SK-N-MC (cell line): ENCODE measurements around the gene TANC1.

Experiments used
- DNase-seq: peaks from one replicate; pipeline ENCODE4 v3.0.0-alpha.2; 2011; ENCODE audit warnings: low read depth, low spot score
- H3K27ac ChIP-seq: fragments of 200-600 bp; sonication (generic); 2 replicates; pipeline ENCODE4 v1.5.1; 2016; ENCODE audit warnings: mixed run types
- H3K36me3 ChIP-seq: fragments of 200-600 bp; sonication (generic); 2 replicates; pipeline ENCODE4 v1.6.1; 2017; ENCODE audit warnings: antibody characterized with exemption, low read length, mixed read lengths; ENCODE audit not compliant: insufficient read depth
- H3K4me3 ChIP-seq: fragments of 200-600 bp; sonication (generic); 2 replicates; pipeline ENCODE4 v1.5.1; 2016
- H3K9ac ChIP-seq: fragments of 200-600 bp; sonication (generic); 2 replicates; pipeline ENCODE4 v1.8.0; 2017; ENCODE audit warnings: mixed run types, mixed read lengths; ENCODE audit not compliant: insufficient read length
- H3K9me3 ChIP-seq: fragments of 200-600 bp; sonication (generic); 2 replicates; pipeline ENCODE4 v1.6.1; 2017; ENCODE audit warnings: low read depth, mild to moderate bottlenecking, antibody characterized with exemption, low read length, moderate library complexity, mixed read lengths
- EZH2 ChIP-seq: fragments of 200-600 bp; sonication (generic); IDR thresholded peaks from one replicate; pipeline ENCODE4 v1.6.1; 2017; ENCODE audit warnings: antibody characterized with exemption
- FOXP2 ChIP-seq: optimal IDR thresholded peaks from 2 replicates; pipeline ENCODE3; 2011; ENCODE audit warnings: mild to moderate bottlenecking, moderate library complexity; ENCODE audit not compliant: insufficient read depth; ENCODE audit errors: extremely low read length, control extremely low read depth
- POLR2AphosphoS5 ChIP-seq: IDR thresholded peaks from 2 replicates; pipeline ENCODE4 v1.6.1; 2012; ENCODE audit warnings: mild to moderate bottlenecking, low read depth, low read length, borderline replicate concordance

Gene TANC1

GRCh38 chr2:158979772-158980171 is 11.3 kb downstream of the TANC1 start:
- Histone ChIP-seq H3K9me3 (no peaks in the 10 kb centered on the region), H3K9ac (no peak overlapping the region), H3K4me3 (no peak overlapping the region), H3K36me3 (no peaks in the 10 kb centered on the region), H3K27ac (no peak overlapping the region)
- DNase-seq: no peak
- no peak for TF ChIP-seq POLR2AphosphoS5
- TF ChIP-seq EZH2: no peak
- no peak for TF ChIP-seq FOXP2

GRCh38 chr2:158984604-158985135 is 16.2 kb downstream of the TANC1 start:
- no peak for DNase-seq
- no peaks in the 10 kb centered on the region for H3K9me3 ChIP-seq
- TF ChIP-seq POLR2AphosphoS5 (no peak), EZH2 (no peak), FOXP2 (no peak)
- H3K27ac ChIP-seq: no peak overlapping the region
- H3K9ac ChIP-seq: no peak overlapping the region
- H3K36me3 ChIP-seq: no peaks in the 10 kb centered on the region
- H3K4me3 ChIP-seq: no peak overlapping the region

GRCh38 chr2:158988501-158988900 is 20.1 kb downstream of the TANC1 start:
- Histone ChIP-seq H3K4me3 (no peak overlapping the region), H3K36me3 (no peaks in the 10 kb centered on the region), H3K9me3 (no peaks in the 10 kb centered on the region), H3K27ac (no peak overlapping the region), H3K9ac (no peak overlapping the region)
- TF ChIP-seq FOXP2: no peak
- TF ChIP-seq POLR2AphosphoS5: no peak
- no peak for TF ChIP-seq EZH2
- no peak for DNase-seq

GRCh38 chr2:158989165-158989564 is 20.7 kb downstream of the TANC1 start:
- DNase-seq: no peak
- TF ChIP-seq FOXP2: no peak
- TF ChIP-seq EZH2: no peak
- no peak for TF ChIP-seq POLR2AphosphoS5
- no peaks in the 10 kb centered on the region for H3K9me3 ChIP-seq
- no peak overlapping the region for H3K27ac ChIP-seq
- no peak overlapping the region for H3K9ac ChIP-seq
- H3K36me3 ChIP-seq: no peaks in the 10 kb centered on the region
- no peak overlapping the region for H3K4me3 ChIP-seq

- DNase-seq: no peak
These were observed 22.2 kb downstream of the TANC1 start for GRCh38 chr2:158990397-158991214.

GRCh38 chr2:158993030-158993429 is 24.6 kb downstream of the TANC1 start:
- no peak for DNase-seq
- Histone ChIP-seq H3K4me3 (no peak overlapping the region), H3K9me3 (no peaks in the 10 kb centered on the region), H3K36me3 (no peaks in the 10 kb centered on the region), H3K9ac (no peak overlapping the region), H3K27ac (no peak overlapping the region)
- no peak for TF ChIP-seq FOXP2
- no peak for TF ChIP-seq EZH2
- no peak for TF ChIP-seq POLR2AphosphoS5

More at GRCh38 chr2:158990397-158991214, 22.2 kb downstream of the TANC1 start:
- Histone ChIP-seq H3K4me3 (no peak overlapping the region), H3K9ac (no peak overlapping the region), H3K9me3 (no peaks in the 10 kb centered on the region), H3K36me3 (no peaks in the 10 kb centered on the region), H3K27ac (no peak overlapping the region)
- no peak for TF ChIP-seq POLR2AphosphoS5
- no peak for TF ChIP-seq FOXP2
- no peak for TF ChIP-seq EZH2

- H3K9me3 ChIP-seq: no peaks in the 10 kb centered on the region
- no peak overlapping the region for H3K4me3 ChIP-seq
- H3K27ac ChIP-seq: no peak overlapping the region
- H3K9ac ChIP-seq: no peak overlapping the region
- H3K36me3 ChIP-seq: no peaks in the 10 kb centered on the region
- DNase-seq: no peak
- TF ChIP-seq EZH2: no peak
- no peak for TF ChIP-seq POLR2AphosphoS5
- TF ChIP-seq FOXP2: no peak
These were observed 25.5 kb downstream of the TANC1 start for GRCh38 chr2:158993721-158994587.
